Measurements from ENCODE around the gene GPR42.

GRCh38 chr19:35419805-35420204, 48.9 kb downstream of the GPR42 start:
- TF ChIP-seq, protein P1, sequence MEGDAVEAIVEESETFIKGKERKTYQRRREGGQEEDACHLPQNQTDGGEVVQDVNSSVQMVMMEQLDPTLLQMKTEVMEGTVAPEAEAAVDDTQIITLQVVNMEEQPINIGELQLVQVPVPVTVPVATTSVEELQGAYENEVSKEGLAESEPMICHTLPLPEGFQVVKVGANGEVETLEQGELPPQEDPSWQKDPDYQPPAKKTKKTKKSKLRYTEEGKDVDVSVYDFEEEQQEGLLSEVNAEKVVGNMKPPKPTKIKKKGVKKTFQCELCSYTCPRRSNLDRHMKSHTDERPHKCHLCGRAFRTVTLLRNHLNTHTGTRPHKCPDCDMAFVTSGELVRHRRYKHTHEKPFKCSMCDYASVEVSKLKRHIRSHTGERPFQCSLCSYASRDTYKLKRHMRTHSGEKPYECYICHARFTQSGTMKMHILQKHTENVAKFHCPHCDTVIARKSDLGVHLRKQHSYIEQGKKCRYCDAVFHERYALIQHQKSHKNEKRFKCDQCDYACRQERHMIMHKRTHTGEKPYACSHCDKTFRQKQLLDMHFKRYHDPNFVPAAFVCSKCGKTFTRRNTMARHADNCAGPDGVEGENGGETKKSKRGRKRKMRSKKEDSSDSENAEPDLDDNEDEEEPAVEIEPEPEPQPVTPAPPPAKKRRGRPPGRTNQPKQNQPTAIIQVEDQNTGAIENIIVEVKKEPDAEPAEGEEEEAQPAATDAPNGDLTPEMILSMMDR (IDR thresholded peaks at IDR 0.05): no peak
- no peak for TF ChIP-seq POLR2A (IDR thresholded peaks at IDR 0.05)
